HG03139 (cell line): ENCODE results near the gene CCDC187.

Source experiments
- ATAC-seq: cut with Tn5 transposase; IDR thresholded peaks from one replicate; pipeline ENCODE4 v1.9.1; 2021; ENCODE audit not compliant: unreplicated experiment

Gene CCDC187

DNA sequence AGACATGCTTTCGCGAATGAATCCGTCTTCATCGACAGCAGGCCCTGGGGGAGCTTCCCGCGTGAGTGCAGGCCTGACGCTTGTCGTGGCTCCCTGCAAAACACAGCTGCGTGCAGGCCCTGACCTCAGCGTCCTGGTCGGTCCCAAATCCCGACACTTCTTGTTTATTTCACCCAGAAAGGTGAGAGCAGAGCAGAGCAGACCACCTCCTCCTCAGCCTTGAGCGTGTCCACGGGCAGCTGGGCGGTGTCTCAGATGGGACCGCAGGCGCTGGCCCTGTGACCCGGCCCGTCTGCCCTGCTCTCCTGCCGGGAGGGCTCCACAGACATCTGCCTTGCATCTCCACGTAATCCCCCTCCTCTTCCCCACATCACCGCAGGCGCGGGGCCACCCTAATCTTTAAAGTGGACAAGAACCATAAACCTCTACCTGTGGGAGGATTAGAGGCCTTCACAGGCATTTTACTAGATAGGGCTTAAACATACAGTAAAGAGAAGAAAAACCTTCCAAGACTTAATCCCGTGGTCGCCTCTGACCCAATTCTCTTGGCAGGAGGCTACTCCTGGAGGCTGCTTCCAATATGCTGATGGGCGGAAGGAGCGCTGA is 91.4 kb downstream of the CCDC187 start:
- no peak for ATAC-seq

GRCh38 chr9:136211441-136212344 is 92.2 kb downstream of the CCDC187 start:
- no peak for ATAC-seq

GRCh38 chr9:136211006-136211405 is 92.9 kb downstream of the CCDC187 start:
- no peak for ATAC-seq

- no peak for ATAC-seq
These were observed 93.6 kb downstream of the CCDC187 start for GRCh38 chr9:136210276-136210675.

DNA sequence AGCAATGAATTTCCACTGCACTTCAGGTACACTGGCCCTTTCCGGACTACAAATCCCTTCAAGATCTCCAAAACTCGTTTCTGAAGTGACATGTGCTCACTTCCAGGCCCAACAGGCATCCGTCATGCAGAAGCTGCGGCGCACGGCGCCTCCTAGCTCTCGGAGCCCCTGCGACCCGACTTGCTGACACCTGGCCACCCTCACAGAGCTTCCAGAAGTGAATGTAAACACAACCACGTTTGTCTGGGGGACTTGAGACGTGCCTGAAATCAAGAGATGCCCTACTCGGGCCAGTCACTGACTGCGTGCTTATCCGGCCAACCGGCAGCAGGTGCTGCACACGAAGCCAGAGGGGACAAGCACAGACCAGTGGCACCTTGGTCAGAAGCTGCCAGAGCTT is 94.1 kb downstream of the CCDC187 start:
- ATAC-seq: no peak

- no peak for ATAC-seq
These were observed 94.7 kb downstream of the CCDC187 start for GRCh38 chr9:136209232-136209631.

DNA sequence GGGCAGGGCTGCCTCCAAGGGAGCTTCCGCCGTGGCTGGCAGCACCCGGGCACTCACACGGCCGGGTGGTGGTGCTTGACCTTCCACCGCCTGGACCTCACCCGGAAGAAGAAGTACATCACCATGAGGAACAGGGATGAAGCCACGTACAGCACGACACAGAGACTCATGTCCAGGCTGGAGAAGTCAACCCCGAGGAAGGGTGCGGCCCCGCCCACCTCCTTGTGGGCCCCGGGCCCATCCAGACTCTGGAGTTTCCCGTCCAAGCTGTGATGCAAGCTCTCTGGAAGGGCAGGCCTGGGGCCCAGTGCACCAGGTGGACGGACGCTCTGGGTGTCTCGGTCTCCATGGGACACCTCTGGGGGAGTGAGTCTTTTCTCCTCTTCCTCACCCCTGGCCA is 95.2 kb downstream of the CCDC187 start:
- ATAC-seq: no peak

- ATAC-seq: no peak
These were observed 96.3 kb downstream of the CCDC187 start for GRCh38 chr9:136207616-136208015.

DNA sequence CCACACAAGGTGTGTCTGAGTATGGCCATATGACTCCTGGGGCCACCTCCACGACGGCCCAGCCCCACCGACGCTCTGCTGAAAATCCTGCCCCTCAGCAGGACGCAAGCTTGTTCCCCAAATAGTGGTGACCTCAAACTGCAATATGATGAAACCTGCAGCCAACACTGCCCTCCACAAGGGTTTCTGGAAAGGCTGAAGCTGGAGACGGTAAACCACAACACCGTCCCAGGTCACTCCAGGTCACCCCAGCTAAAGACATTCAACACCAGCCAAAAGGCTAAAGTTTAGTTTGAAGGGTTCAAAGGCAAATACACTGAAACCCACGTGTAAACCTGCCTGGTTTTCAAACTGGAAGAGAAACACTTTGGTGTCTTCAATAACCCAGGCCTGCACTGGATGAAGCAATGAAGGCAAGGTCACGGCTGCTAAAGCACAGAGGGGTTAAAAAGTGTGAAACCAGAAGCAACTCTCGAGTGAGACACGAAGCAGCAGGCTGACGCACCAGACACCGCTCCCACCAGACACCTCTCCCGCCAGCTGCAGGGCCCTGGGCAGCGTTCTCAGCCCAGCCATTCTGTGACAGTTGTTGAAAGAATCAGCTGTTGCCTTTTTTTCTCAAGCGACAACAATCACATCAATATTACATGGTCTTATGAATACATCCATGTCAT is 97.2 kb downstream of the CCDC187 start:
- ATAC-seq: no peak

GRCh38 chr9:136205707-136205992 is 98.2 kb downstream of the CCDC187 start:
- ATAC-seq: no peak

- no peak for ATAC-seq
These were observed 98.8 kb downstream of the CCDC187 start, which contains the start of gene LHX3 for GRCh38 chr9:136204838-136205706. TSS of gene LHX3 (minus strand) at chr9:136205128. CDS start at chr9:136205012, 116 bp downstream.

DNA sequence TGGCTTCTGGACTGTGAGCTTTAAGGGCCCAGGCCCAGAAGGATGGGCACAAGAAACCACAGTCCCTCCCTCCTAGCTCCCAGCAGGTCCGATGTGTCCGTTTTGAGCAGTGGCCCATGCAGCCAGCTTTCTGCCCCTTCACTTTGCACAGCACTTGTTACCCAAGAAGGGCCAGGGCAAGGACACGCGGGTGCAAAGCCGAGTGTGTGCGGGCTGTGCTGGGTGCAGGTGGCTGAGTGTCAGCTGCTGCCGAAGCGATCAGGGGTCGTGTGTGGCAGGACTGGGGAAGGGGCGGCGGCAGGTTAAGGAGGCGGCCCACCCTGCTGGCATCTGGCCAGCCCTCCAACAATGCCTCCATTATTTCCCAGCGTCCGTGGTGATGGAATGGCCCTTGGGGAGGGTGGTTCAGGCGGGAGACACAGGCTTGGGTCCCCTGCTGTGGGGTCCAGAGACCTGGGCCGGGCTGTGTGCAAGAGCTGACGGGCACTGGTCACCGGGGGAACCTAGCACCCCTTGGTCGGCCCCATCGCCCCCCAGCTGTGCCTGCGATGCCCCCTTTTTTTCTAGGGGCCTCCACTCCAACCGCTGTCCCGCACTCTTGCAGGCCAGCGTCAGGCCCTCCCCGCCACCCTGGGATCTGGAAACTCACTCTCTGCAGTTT is 99.6 kb downstream of the CCDC187 start:
- no peak for ATAC-seq

GRCh38 chr9:136203408-136204144 is 100.3 kb downstream of the CCDC187 start:
- ATAC-seq: no peak

- no peak for ATAC-seq
These were observed 101.2 kb downstream of the CCDC187 start for GRCh38 chr9:136202454-136203407.

DNA sequence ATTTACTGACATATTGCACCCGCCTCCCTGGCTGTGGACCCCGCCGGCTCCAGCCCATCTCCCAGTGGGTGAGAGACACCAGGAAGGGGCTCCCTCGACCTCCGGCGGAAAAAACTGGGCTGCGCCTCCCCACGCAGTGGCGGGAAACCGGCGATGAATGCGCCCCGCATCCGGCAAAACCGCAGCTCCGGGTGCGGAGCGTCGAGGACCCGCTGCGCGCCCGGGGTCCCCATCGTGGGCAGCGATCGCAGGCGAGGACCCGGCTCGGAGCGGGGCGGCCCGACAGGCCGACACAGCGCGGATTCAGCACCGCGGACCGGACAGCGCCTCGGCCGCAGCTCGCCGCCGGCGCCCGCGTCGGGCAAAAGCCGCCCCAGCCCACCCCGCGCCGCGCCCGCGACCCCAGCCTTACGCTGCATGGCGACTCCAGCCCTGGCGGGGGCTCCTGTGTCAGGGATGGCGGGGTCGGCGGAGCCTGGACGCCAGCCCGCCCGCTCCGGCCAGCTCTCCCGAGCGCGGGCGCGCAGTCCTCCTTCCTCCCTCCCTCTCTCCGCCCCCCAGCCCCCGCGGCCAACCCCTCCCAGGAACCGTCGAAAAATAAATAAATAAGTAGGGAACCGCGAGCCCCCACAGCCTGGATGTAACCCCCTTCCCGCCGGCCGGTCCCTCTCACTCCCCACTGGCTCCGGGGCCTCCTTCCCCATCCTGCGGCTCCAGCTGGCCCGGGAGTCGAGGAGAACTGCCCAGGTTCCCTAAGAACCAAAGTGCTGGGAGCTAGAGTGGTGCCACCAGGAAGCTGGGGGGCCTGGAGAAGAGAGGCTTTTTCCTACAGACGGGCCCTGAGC is 102.1 kb downstream of the CCDC187 start:
- ATAC-seq: no peak

DNA sequence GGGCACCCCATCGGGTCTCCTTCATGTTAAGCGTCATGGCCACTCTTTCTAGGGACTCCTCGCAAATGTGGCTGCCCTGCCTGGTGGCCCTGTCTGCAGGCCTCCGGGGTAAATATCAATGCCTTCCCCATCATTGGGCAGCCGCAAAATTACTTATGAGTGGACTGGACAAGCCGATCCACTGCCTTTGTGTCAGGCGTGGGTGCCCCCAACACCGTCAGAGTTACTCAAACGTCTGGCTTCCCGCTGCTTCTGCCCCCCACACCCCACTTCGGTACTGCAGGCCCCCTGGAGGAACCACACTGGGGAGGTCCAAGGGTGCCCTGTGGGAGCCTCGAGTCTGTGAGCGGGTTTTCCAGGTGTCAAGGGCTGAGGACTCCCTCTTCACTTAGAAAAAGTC is 102.7 kb downstream of the CCDC187 start:
- ATAC-seq: no peak

- ATAC-seq: no peak
These were observed 103.5 kb downstream of the CCDC187 start for GRCh38 chr9:136200424-136200823.
